GM12878 (cell line): Measurements from ENCODE around the gene PHACTR1. TPM values are rescaled to one million over a fixed set of nuclear protein-coding genes. Genes with fewer than 3 reads are reported as not detected.

Experiments
- ATAC-seq: fragments of 200-7000 bp; cut with Tn5 transposase; 3 replicates; pipeline ENCODE4 v1.9.1; 2020; ENCODE audit warnings: mild to moderate bottlenecking, moderate library complexity
- BruUV-seq: library from RNA; stranded (reverse); fragments of 400-500 nt; replicated peaks from 2 replicates; lab custom pipeline; 2021; lab: Mats Ljungman, UMichigan
- CTCF ChIA-PET: fragments of 300-600 bp; sonication (Branson Sonifier 250); formaldehyde crosslinking; extraction: SDS; loops from one replicate; lab custom pipeline; 2021; ENCODE audit warnings: inconsistent platforms; lab: Yijun Ruan, JAX
- POLR2A ChIA-PET: fragments of 350-600 bp; formaldehyde crosslinking; extraction: SDS; loops from one replicate; lab custom pipeline; 2021; ENCODE audit warnings: inconsistent platforms; lab: Charles Lee
- RAD21 ChIA-PET: fragments of 300-600 bp; sonication (Branson Sonifier 250); formaldehyde crosslinking; loops from one replicate; lab custom pipeline; 2023; ENCODE audit warnings: antibody characterized with exemption; ENCODE audit not compliant: unreplicated experiment; lab: Charles Lee
- SMC1A ChIA-PET: fragments of 300-600 bp; sonication (Branson Sonifier 250); formaldehyde crosslinking; loops from one replicate; lab custom pipeline; 2023; ENCODE audit not compliant: unreplicated experiment, uncharacterized antibody; lab: Charles Lee
- DNase-seq: peaks from one replicate; pipeline ENCODE4 v3.0.0-alpha.2; 2011; ENCODE audit warnings: low read depth, low spot score
- FAIRE-seq: peaks from 3 replicates; lab custom pipeline; 2011; peaks lifted over from hg19 to GRCh38; lab: Jason Lieb, UNC
- H2AFZ ChIP-seq: 2 replicates; pipeline ENCODE4 v1.6.0; 2011; ENCODE audit warnings: low read depth, low read length, control low read depth; ENCODE audit not compliant: control insufficient read depth
- H3K27ac ChIP-seq: 2 replicates; pipeline ENCODE4 v1.5.1; 2011; ENCODE audit warnings: control low read depth; ENCODE audit not compliant: control insufficient read depth, insufficient read depth
- H3K27me3 ChIP-seq, 2 experiments: replicated peaks in 1 of 2; 2 replicates each; pipeline versions ENCODE4 v1.6.0 to v1.6.1; 2011; ENCODE audit warnings: low read length in 1 of 2; ENCODE audit not compliant: control insufficient read depth in 2 of 2, insufficient read depth in 2 of 2
- H3K36me3 ChIP-seq, 2 experiments: 2 replicates each; pipeline ENCODE4 v1.5.1; 2011; ENCODE audit warnings: low read length in 1 of 2; ENCODE audit not compliant: control insufficient read depth in 2 of 2, insufficient read depth in 2 of 2
- H3K4me1 ChIP-seq: 2 replicates; pipeline ENCODE4 v1.6.1; 2011; ENCODE audit warnings: mild to moderate bottlenecking, low read length, moderate library complexity, mixed read lengths; ENCODE audit not compliant: control insufficient read depth, insufficient read depth
- H3K4me2 ChIP-seq: 2 replicates; pipeline ENCODE4 v1.6.0; 2011; ENCODE audit warnings: control low read depth; ENCODE audit not compliant: control insufficient read depth, insufficient read depth
- H3K4me3 ChIP-seq: fragments of 200-600 bp; sonication (generic); 2 replicates; pipeline ENCODE4 v1.5.1; 2016
- H3K79me2 ChIP-seq: 2 replicates; pipeline ENCODE4 v1.6.0; 2011; ENCODE audit warnings: low read length; ENCODE audit not compliant: control insufficient read depth, insufficient read depth
- H3K9ac ChIP-seq: 2 replicates; pipeline ENCODE4 v1.8.0; 2011; ENCODE audit warnings: low read length, control low read depth, mixed read lengths; ENCODE audit not compliant: control insufficient read depth, insufficient read depth
- H3K9me3 ChIP-seq: replicated peaks from 3 replicates; pipeline ENCODE4 v1.5.1; 2011; ENCODE audit warnings: mild to moderate bottlenecking, low read length; ENCODE audit not compliant: control insufficient read depth, insufficient read depth
- H4K20me1 ChIP-seq: 2 replicates; pipeline ENCODE4 v1.6.0; 2011; ENCODE audit not compliant: control insufficient read depth, insufficient read depth
- CBFB ChIP-seq: IDR thresholded peaks from 2 replicates; pipeline ENCODE4 v1.6.1; 2016; ENCODE audit warnings: antibody characterized with exemption, low read depth
- DPF2 ChIP-seq: fragments of 450-650 bp; IDR thresholded peaks from 2 replicates; pipeline ENCODE4 v1.6.1; 2017; ENCODE audit warnings: mild to moderate bottlenecking
- EED ChIP-seq: sonication (generic); IDR thresholded peaks from 2 replicates; pipeline ENCODE4 v1.6.1; 2016; ENCODE audit warnings: antibody characterized with exemption, low read depth
- FOXK2 ChIP-seq: fragments of 450-650 bp; IDR thresholded peaks from 2 replicates; pipeline ENCODE4 v1.6.1; 2017; ENCODE audit warnings: mild to moderate bottlenecking, moderate library complexity
- FOXM1 ChIP-seq: IDR thresholded peaks from 2 replicates; pipeline ENCODE4 v1.6.1; 2012; ENCODE audit warnings: low read depth, mild to moderate bottlenecking, inconsistent platforms, low read length, moderate library complexity
- POU2F2 ChIP-seq: IDR thresholded peaks from 3 replicates; pipeline ENCODE4 v1.6.1; 2011; ENCODE audit warnings: low read depth, mild to moderate bottlenecking, low read length, borderline replicate concordance
- RUNX3 ChIP-seq: IDR thresholded peaks from 2 replicates; pipeline ENCODE4 v1.6.1; 2012; ENCODE audit warnings: low read length, inconsistent platforms
- WGBS: methylation state at CpG from one replicate; pipeline ENCODE4 v1.1.6; 2016; ENCODE audit warnings: low lambda C conversion rate; ENCODE audit not compliant: insufficient replicate concordance, insufficient coverage; ENCODE audit errors: missing lambda C conversion rate; 5-methylcytosine and 5-hydroxymethylcytosine counted together
- in situ Hi-C: fragments of 300-500 bp; cut with MboI; formaldehyde crosslinking; loops from 9 replicates; pipeline ENCODE4 v1.14.3; 2018; ENCODE audit warnings: mixed read lengths
- intact Hi-C: fragments of 100-400 bp; cut with micrococcal nuclease; formaldehyde crosslinking; loops from one replicate; pipeline ENCODE4 v1.14.2; 2022; ENCODE audit not compliant: unreplicated experiment
- polyA plus RNA-seq, 11 experiments: library from polyadenylated mRNA; depleted of rRNA in 4 of 11; unstranded in 6 of 11; stranded (reverse) in 5 of 11; fragments of >200 nt; fragmentation: Nextera tagmentation in 4 of 11; fragmentation: Illumina TruSeq in 1 of 11; extraction: Ambion mirVana in 4 of 11; extraction: Trizol in 1 of 11; gene quantifications; 1 replicate in 1 of 11; 2 replicates in 10 of 11; pipeline versions ENCODE4 v1.2.1 to v1.2.3, GENCODE V29; 2011 to 2016; ENCODE audit warnings: inconsistent platforms in 2 of 11, missing spikeins in 2 of 11, low read depth in 1 of 11
- total RNA-seq, 4 experiments: library from RNA; depleted of rRNA in 3 of 4; stranded (reverse); fragments of >200 nt in 3 of 4; fragmentation: Illumina TruSeq in 1 of 4; extraction: Trizol in 1 of 4; gene quantifications; 2 replicates each; pipeline versions ENCODE4 v1.2.1 to v1.2.3, GENCODE V29; 2013 to 2021
- TF ChIP-seq, protein P1 (sequence below): fragments of 450-650 bp; formaldehyde crosslinking; IDR thresholded peaks from 2 replicates; pipeline ENCODE4 v1.4.0; 2020; ENCODE audit warnings: mild to moderate bottlenecking, moderate library complexity

PHACTR1 gene
- total and polyA plus RNA-seq, 10 of the 15 experiments (the other 5 are each of a cell fraction or from before 2014, with no cell fraction given), result 34.2 to 94.6 (median 62.3) TPM

DNA sequence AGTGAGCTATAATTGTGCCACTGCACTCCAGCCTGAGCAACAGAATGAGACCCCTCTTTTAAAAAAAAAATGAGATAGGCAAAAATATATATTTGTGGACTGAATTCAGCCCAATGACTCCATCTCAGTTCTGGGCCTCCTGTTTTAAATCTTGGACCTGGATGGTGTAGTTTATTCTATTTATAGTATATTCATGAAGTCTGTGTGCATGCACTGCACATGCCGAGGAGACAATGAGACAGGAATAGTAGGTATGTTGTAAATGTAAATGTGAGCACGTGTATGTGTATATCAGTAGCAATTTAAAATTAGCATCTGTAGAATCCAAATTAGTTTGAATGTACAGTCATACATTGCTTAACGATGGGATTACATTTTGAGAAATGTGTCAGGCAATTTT, 520.8 kb downstream of the PHACTR1 start (continued):
- TF ChIP-seq, protein P1, sequence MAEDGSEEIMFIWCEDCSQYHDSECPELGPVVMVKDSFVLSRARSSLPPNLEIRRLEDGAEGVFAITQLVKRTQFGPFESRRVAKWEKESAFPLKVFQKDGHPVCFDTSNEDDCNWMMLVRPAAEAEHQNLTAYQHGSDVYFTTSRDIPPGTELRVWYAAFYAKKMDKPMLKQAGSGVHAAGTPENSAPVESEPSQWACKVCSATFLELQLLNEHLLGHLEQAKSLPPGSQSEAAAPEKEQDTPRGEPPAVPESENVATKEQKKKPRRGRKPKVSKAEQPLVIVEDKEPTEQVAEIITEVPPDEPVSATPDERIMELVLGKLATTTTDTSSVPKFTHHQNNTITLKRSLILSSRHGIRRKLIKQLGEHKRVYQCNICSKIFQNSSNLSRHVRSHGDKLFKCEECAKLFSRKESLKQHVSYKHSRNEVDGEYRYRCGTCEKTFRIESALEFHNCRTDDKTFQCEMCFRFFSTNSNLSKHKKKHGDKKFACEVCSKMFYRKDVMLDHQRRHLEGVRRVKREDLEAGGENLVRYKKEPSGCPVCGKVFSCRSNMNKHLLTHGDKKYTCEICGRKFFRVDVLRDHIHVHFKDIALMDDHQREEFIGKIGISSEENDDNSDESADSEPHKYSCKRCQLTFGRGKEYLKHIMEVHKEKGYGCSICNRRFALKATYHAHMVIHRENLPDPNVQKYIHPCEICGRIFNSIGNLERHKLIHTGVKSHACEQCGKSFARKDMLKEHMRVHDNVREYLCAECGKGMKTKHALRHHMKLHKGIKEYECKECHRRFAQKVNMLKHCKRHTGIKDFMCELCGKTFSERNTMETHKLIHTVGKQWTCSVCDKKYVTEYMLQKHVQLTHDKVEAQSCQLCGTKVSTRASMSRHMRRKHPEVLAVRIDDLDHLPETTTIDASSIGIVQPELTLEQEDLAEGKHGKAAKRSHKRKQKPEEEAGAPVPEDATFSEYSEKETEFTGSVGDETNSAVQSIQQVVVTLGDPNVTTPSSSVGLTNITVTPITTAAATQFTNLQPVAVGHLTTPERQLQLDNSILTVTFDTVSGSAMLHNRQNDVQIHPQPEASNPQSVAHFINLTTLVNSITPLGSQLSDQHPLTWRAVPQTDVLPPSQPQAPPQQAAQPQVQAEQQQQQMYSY (CRISPR knock-in tag), result no peak
- no peak for TF ChIP-seq FOXM1
- TF ChIP-seq FOXK2, result no peak

DNA sequence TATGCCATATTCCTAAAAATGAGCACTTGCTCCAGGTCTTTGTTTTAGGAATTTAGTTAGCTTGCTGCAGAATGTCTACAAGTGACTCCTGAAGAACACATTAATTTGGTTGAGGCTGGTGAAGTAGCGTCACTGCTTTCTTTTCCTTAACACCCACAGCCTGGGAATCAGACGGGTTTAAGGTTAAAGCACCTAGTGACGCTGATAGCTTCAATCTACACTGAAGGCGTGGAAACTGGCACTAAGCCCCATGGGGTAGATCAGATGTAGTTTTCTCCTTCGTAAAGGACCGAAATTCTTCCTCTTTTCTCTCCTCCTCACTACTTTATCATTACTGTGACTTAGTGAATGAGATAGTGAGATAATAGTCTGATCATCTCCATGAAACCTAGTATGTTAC, 521.5 kb downstream of the PHACTR1 start:
- Histone ChIP-seq H3K4me1 (peaks cover 5% of the 10 kb centered on the region; the same call in 1 of the 2 replicates), H2AFZ (no peak overlapping the region), H3K27ac (no peak overlapping the region), H4K20me1 (no peaks in the 10 kb centered on the region), H3K9ac (no peak overlapping the region), H3K27me3 (no peaks in the 10 kb centered on the region), H3K9me3 (no peaks in the 10 kb centered on the region; the same call in 2 of the 3 replicates), H3K4me3 (no peak overlapping the region), H3K36me3 (no peaks in the 10 kb centered on the region), H3K79me2 (no peaks in the 10 kb centered on the region), H3K4me2 (no peak overlapping the region)
- CTCF ChIA-PET, result no interaction called here
- intact Hi-C loops (no loop called here), in situ Hi-C loops (no loop called here)
- FAIRE-seq (no peak), ATAC-seq (no peak), DNase-seq (no peak)
- POLR2A ChIA-PET, result interaction anchor here (1.1 kb wide), 1 partner anchor 35 kb away, joined by 3 read pairs; no protein-coding TSS in a partner anchor
- 81% methylated on average over 6 of the region's 6 CpGs for WGBS
- no peak for TF ChIP-seq EED
- no peak for TF ChIP-seq CBFB
- TF ChIP-seq RUNX3, result no peak
- no peak for TF ChIP-seq POU2F2
- no peak for TF ChIP-seq DPF2
- BruUV-seq, result no TSS peak
- RAD21 ChIA-PET, result interaction anchor here (2.2 kb wide), 1 partner anchor 37 kb away, joined by 8 read pairs; no protein-coding TSS in a partner anchor
- SMC1A ChIA-PET, result interaction anchor here (0.5 to 2.5 kb wide), 2 partner anchors 20 to 21 kb away, joined by 4 to 16 read pairs; no protein-coding TSS in a partner anchor
